ENCODE measurements around the gene ADAMTSL1. TPM values are rescaled to one million over a fixed set of nuclear protein-coding genes. Genes with fewer than 3 reads are reported as not detected.
A peak's percentile ranks its signal among the peaks of the same experiment; 100 is the strongest.

The ADAMTSL1 gene
- total and polyA plus RNA-seq, 2 donors (not counting 3 experiments of a cell fraction or from before 2014, with no cell fraction given): 15.0 to 18.4 TPM

GRCh38 chr9:18786196-18786595 is 312.2 kb downstream of the ADAMTSL1 start:
- no peak overlapping the region for H3K4me2 ChIP-seq (ENCODE audit: insufficient read depth, low read length)
- H2AFZ ChIP-seq (ENCODE audit: low read depth, low read length): no peak overlapping the region
- ChIA-PET POLR2A (no interaction called here), CTCF (no interaction called here)
- no peak for TF ChIP-seq MAX (IDR thresholded peaks at IDR 0.05; ENCODE audit: insufficient read depth, insufficient read length)
- no peak for TF ChIP-seq CTCF (IDR thresholded peaks at IDR 0.05; ENCODE audit: extremely low read depth in 1 of 2, insufficient read depth in 1 of 2, low read depth in 1 of 2, low read length in 2 of 2)
- TF ChIP-seq MYC (IDR thresholded peaks at IDR 0.05; ENCODE audit: low read depth, low read length): no peak
- TF ChIP-seq POLR2AphosphoS5 (IDR thresholded peaks at IDR 0.05; ENCODE audit: insufficient read depth, low read depth, low read length): no peak
- TF ChIP-seq POLR2A (IDR thresholded peaks at IDR 0.05; ENCODE audit: low read depth, low read length): no peak
- no peak for TF ChIP-seq EZH2 (IDR thresholded peaks at IDR 0.05; ENCODE audit: borderline replicate concordance, low read depth, low read length, severe bottlenecking)
- TF ChIP-seq FOS (IDR thresholded peaks at IDR 0.05; ENCODE audit: borderline replicate concordance, insufficient read depth, low read length): no peak
- TF ChIP-seq GATA2 (IDR thresholded peaks at IDR 0.05; ENCODE audit: insufficient read depth, insufficient read length, low read depth, low read length): no peak
- no peak for TF ChIP-seq JUN (IDR thresholded peaks at IDR 0.05; ENCODE audit: borderline replicate concordance, insufficient read depth, insufficient read length, low read depth)
- BruUV-seq (replicated peaks): TSS peak; percentile 93
- FAIRE-seq (no peak), DNase-seq (ENCODE audit: low read depth, low spot score) (no peak)
- no peak overlapping the region for H3K9ac ChIP-seq (replicated peaks; ENCODE audit: extremely low read depth, insufficient read depth, low read length)
- dilution Hi-C loops (cut with MboI; ENCODE audit: extremely low pct_ligation_motif_present, low sequenced_read_pairs): no loop called here
- H3K9me3 ChIP-seq (replicated peaks; ENCODE audit: control insufficient read depth, insufficient read depth, low read length): no peaks in the 10 kb centered on the region
- H3K36me3 ChIP-seq (ENCODE audit: control insufficient read depth in 2 of 2, extremely low read depth in 1 of 2, insufficient read depth in 2 of 2, low read length in 2 of 2): no peaks in the 10 kb centered on the region
- intact Hi-C loops (cut with micrococcal nuclease): loop anchor here (1.0 to 5.0 kb wide), 3 partner anchors 154 to 547 kb away; no protein-coding TSS in a partner anchor
- peak overlapping the region; percentile 68 for H3K27ac ChIP-seq (ENCODE audit: insufficient read depth, low read depth, low read length)
- H3K4me1 ChIP-seq (ENCODE audit: control insufficient read depth, extremely low read depth, insufficient read depth, low read length): peaks cover 46% of the 10 kb centered on the region
- H3K9me1 ChIP-seq (replicated peaks; ENCODE audit: control insufficient read depth, extremely low read depth, insufficient read depth, low read length): no peaks in the 10 kb centered on the region
- H3K4me3 ChIP-seq (replicated peaks in 1 of 3; ENCODE audit: insufficient read depth in 1 of 3, low read depth in 1 of 3, low read length in 3 of 3): no peak overlapping the region
- no peaks in the 10 kb centered on the region for H3K79me2 ChIP-seq (ENCODE audit: control insufficient read depth, insufficient read depth, low read length)
- H4K20me1 ChIP-seq (replicated peaks; ENCODE audit: control insufficient read depth, extremely low read depth, insufficient read depth, low read length): no peaks in the 10 kb centered on the region
- H3K27me3 ChIP-seq (ENCODE audit: control insufficient read depth in 2 of 2, insufficient read depth in 2 of 2, low read length in 2 of 2): no peaks in the 10 kb centered on the region
